ENCODE measurements around the gene SEC61A2. TPM values are rescaled to one million over a fixed set of nuclear protein-coding genes. Genes with fewer than 3 reads are reported as not detected.

Gene SEC61A2
- total RNA-seq, 1 donor from 2014 or later = 8.2 TPM

GRCh38 chr10:12140038-12140437 is 10.6 kb downstream of the SEC61A2 start:
- peaks cover 28% of the 10 kb centered on the region for H3K36me3 Mint-ChIP-seq (ENCODE audit: low read depth)
- no peaks in the 10 kb centered on the region for H3K9me3 Mint-ChIP-seq (ENCODE audit: low read depth)
- peaks cover 2% of the 10 kb centered on the region for H3K4me1 Mint-ChIP-seq (ENCODE audit: low read depth)
- no peaks in the 10 kb centered on the region for H3K27me3 Mint-ChIP-seq (ENCODE audit: low read depth)
- H3K4me3 Mint-ChIP-seq (ENCODE audit: unreplicated experiment) = no peak overlapping the region
- H3K27ac Mint-ChIP-seq (ENCODE audit: unreplicated experiment) = no peak overlapping the region
- no peak for DNase-seq (ENCODE audit: low spot score)
- TF ChIP-seq CTCF (IDR thresholded peaks at IDR 0.05) = no peak

GRCh38 chr10:12144538-12144937 is 15.1 kb downstream of the SEC61A2 start:
- no peaks in the 10 kb centered on the region for H3K27me3 Mint-ChIP-seq (ENCODE audit: low read depth)
- H3K9me3 Mint-ChIP-seq (ENCODE audit: low read depth) = no peaks in the 10 kb centered on the region
- peaks cover 19% of the 10 kb centered on the region for H3K36me3 Mint-ChIP-seq (ENCODE audit: low read depth)
- H3K27ac Mint-ChIP-seq (ENCODE audit: unreplicated experiment) = no peak overlapping the region
- no peak overlapping the region for H3K4me3 Mint-ChIP-seq (ENCODE audit: unreplicated experiment)
- no peak for TF ChIP-seq CTCF (IDR thresholded peaks at IDR 0.05)
- no peaks in the 10 kb centered on the region for H3K4me1 Mint-ChIP-seq (ENCODE audit: low read depth)
- no peak for DNase-seq (ENCODE audit: low spot score)

GRCh38 chr10:12150163-12150562 is 20.7 kb downstream of the SEC61A2 start:
- no peaks in the 10 kb centered on the region for H3K27me3 Mint-ChIP-seq (ENCODE audit: low read depth)
- H3K4me3 Mint-ChIP-seq (ENCODE audit: unreplicated experiment) = no peak overlapping the region
- TF ChIP-seq CTCF (IDR thresholded peaks at IDR 0.05) = no peak
- no peak for DNase-seq (ENCODE audit: low spot score)
- no peak overlapping the region for H3K27ac Mint-ChIP-seq (ENCODE audit: unreplicated experiment)
- peaks cover 2% of the 10 kb centered on the region for H3K4me1 Mint-ChIP-seq (ENCODE audit: low read depth)
- no peaks in the 10 kb centered on the region for H3K9me3 Mint-ChIP-seq (ENCODE audit: low read depth)
- H3K36me3 Mint-ChIP-seq (ENCODE audit: low read depth) = peaks cover 16% of the 10 kb centered on the region

- Mint-ChIP-seq H3K9me3 (ENCODE audit: low read depth) (no peaks in the 10 kb centered on the region), H3K36me3 (ENCODE audit: low read depth) (peaks cover 20% of the 10 kb centered on the region), H3K27me3 (ENCODE audit: low read depth) (no peaks in the 10 kb centered on the region), H3K4me1 (ENCODE audit: low read depth) (peaks cover 2% of the 10 kb centered on the region), H3K4me3 (ENCODE audit: unreplicated experiment) (no peak overlapping the region), H3K27ac (ENCODE audit: unreplicated experiment) (no peak overlapping the region)
- no peak for DNase-seq (ENCODE audit: low spot score)
- no peak for TF ChIP-seq CTCF (IDR thresholded peaks at IDR 0.05)
These were observed 25.0 kb downstream of the SEC61A2 start for GRCh38 chr10:12154516-12154915.

GRCh38 chr10:12156367-12157123 is 27.1 kb downstream of the SEC61A2 start:
- no peak overlapping the region for H3K27ac Mint-ChIP-seq (ENCODE audit: unreplicated experiment)
- H3K4me1 Mint-ChIP-seq (ENCODE audit: low read depth) = peaks cover 2% of the 10 kb centered on the region
- H3K4me3 Mint-ChIP-seq (ENCODE audit: unreplicated experiment) = no peak overlapping the region
- H3K36me3 Mint-ChIP-seq (ENCODE audit: low read depth) = peaks cover 18% of the 10 kb centered on the region
- H3K9me3 Mint-ChIP-seq (ENCODE audit: low read depth) = no peaks in the 10 kb centered on the region
- TF ChIP-seq CTCF (IDR thresholded peaks at IDR 0.05) = no peak
- no peaks in the 10 kb centered on the region for H3K27me3 Mint-ChIP-seq (ENCODE audit: low read depth)
- DNase-seq (ENCODE audit: low spot score) = no peak
